Stimulated activated memory B cell treated with anti-CD40 and anti-IgM and Interleukin-4, amounts not matched to agents 10 μg/mL and 1 μg/mL and 100 μg/mL, for 72 hours (primary cell): Measurements from ENCODE around the gene SAG.
"Not testable (repeated sequence)": the region's sequence is repeated elsewhere in the genome, so short reads cannot be mapped to it uniquely, and the experiment has no call there.

ENCODE experiments used
- ATAC-seq: fragments of 150-1000 bp; cut with Tn5 transposase; 2 replicates; pipeline ENCODE4 v1.10.0; 2021
- H3K27ac Mint-ChIP-seq: one replicate; pipeline ENCODE4 v1.8.0; 2022; ENCODE audit warnings: mild to moderate bottlenecking, mixed read lengths
- H3K27me3 Mint-ChIP-seq: one replicate; pipeline ENCODE4 v1.8.0; 2022; ENCODE audit warnings: mixed read lengths
- H3K36me3 Mint-ChIP-seq: one replicate; pipeline ENCODE4 v1.8.0; 2022; ENCODE audit warnings: mixed read lengths
- H3K4me1 Mint-ChIP-seq: one replicate; pipeline ENCODE4 v1.8.0; 2022; ENCODE audit warnings: mixed read lengths
- H3K4me3 Mint-ChIP-seq: one replicate; pipeline ENCODE4 v1.8.0; 2022; ENCODE audit warnings: mild to moderate bottlenecking, moderate library complexity, mixed read lengths
- H3K9me3 Mint-ChIP-seq: one replicate; pipeline ENCODE4 v1.8.0; 2022; ENCODE audit warnings: mixed read lengths

Gene SAG

DNA sequence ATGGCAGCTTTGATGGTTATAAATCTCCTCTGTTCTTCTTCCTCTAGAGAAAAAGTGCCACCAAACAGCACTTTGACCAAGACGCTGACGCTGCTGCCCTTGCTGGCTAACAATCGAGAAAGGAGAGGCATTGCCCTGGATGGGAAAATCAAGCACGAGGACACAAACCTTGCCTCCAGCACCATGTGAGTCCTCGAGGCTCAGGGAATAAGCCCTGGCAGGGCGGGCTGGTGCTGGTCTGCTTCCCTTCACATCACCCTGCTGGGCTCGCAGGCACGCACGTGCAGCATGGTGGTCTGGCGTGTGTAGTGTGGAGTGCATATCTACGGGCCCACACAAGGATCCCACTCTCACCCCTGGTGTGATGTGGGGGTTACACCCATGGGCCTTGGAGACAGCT lies 27.3 kb downstream of the SAG start:
- Mint-ChIP-seq H3K27me3 (no peaks in the 10 kb centered on the region), H3K36me3 (no peaks in the 10 kb centered on the region), H3K4me3 (no peak overlapping the region), H3K27ac (no peak overlapping the region), H3K9me3 (no peaks in the 10 kb centered on the region), H3K4me1 (peaks cover 79% of the 10 kb centered on the region)
- no peak for ATAC-seq

DNA sequence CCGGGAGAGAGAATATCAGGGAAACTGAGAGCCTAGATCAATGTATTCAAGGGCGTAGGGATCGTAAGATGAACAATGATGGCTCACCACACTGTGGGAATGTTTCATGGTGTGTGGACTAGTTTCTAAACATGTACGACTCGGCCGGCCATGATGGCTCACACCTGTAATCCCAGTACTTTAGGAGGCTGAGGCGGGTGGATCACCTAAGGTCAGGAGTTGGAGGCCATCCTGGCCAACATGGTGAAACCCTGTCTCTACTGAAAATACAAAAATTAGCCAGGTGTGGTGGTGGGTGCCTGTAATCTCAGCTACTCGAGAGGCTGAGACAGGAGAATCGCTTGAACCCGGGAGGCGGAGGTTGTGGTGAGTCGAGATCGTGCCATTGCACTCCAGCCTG lies 28.5 kb downstream of the SAG start:
- not testable (repeated sequence) for H3K27me3 Mint-ChIP-seq, H3K27ac Mint-ChIP-seq, H3K9me3 Mint-ChIP-seq, H3K36me3 Mint-ChIP-seq, ATAC-seq, H3K4me3 Mint-ChIP-seq
- H3K4me1 Mint-ChIP-seq = peaks cover 67% of the 10 kb centered on the region

DNA sequence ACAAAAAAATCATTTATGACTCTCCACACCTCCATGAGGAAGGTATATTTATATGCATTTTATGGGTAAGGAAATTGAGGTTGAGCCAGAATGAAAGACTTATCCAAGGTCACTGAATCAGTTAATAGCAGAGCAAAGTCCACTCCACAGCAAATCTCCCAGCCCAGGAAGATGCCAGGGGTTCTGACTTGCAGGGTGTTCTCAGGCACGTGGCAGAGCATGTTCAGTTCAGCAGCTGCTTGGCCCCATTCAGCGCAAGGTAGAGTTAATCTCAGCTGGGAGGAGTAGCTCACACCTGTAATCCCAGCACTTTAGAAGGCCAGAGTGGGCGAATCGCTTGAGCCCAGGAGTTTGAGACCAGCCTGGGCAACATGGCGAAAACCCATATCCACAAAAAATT lies 28.9 kb downstream of the SAG start:
- Mint-ChIP-seq H3K9me3 (peaks cover 2% of the 10 kb centered on the region), H3K4me3 (no peak overlapping the region), H3K4me1 (peaks cover 62% of the 10 kb centered on the region), H3K36me3 (no peaks in the 10 kb centered on the region), H3K27ac (no peak overlapping the region), H3K27me3 (no peaks in the 10 kb centered on the region)
- no peak for ATAC-seq

DNA sequence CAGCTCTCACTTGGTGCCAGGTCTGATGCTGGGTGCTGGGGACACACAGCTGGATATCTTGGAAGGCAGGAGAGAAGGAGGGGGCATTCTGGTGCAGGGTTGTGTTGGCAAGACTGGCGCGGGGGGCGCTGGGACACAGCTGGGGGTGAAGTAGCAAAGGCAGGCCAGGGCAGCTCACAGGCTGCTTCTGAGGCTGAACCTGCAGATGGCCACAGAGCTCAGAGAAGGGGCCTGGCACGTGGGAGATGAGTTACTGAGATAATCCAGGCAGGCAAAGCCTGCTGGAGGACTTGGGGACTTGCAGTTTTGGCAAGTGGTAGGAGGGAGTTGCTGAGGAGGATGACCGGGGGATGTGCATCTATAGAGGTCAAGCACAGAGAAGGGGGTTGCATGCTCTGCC lies 30.4 kb downstream of the SAG start:
- Mint-ChIP-seq H3K4me1 (peaks cover 50% of the 10 kb centered on the region), H3K9me3 (peaks cover 3% of the 10 kb centered on the region), H3K27ac (peak overlapping the region; percentile 20), H3K36me3 (no peaks in the 10 kb centered on the region), H3K4me3 (no peak overlapping the region), H3K27me3 (no peaks in the 10 kb centered on the region)
- ATAC-seq = no peak

DNA sequence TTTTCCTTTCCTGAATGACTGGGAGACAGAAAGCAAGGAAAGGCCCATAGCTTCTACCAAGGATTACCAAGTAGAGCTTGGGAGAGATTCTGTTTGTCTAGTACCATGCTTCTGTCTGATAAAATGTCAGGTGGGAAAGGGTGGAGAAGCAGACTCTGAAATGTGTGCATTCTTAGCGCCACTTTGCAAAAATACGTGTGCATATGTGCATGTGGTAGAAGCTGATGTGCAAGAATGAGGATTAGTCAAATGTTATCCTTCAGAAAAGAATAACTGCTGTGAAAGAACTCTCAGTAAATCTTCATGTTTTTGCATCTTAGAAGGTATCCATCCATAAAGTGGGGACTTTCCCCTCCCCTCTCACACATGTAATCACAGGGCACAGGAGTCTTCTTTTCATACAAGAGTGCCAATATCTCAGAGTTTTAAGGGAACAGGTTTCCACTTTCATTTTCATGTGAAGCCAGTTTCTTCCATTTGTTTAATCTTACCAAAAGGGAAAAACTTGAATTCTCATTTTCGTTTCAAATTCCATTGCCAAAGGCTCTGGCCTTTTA lies 31.3 kb downstream of the SAG start:
- Mint-ChIP-seq H3K27ac (no peak overlapping the region), H3K36me3 (no peaks in the 10 kb centered on the region), H3K9me3 (peaks cover 3% of the 10 kb centered on the region), H3K4me3 (no peak overlapping the region), H3K27me3 (no peaks in the 10 kb centered on the region), H3K4me1 (peaks cover 42% of the 10 kb centered on the region)
- ATAC-seq = peak; percentile 61

DNA sequence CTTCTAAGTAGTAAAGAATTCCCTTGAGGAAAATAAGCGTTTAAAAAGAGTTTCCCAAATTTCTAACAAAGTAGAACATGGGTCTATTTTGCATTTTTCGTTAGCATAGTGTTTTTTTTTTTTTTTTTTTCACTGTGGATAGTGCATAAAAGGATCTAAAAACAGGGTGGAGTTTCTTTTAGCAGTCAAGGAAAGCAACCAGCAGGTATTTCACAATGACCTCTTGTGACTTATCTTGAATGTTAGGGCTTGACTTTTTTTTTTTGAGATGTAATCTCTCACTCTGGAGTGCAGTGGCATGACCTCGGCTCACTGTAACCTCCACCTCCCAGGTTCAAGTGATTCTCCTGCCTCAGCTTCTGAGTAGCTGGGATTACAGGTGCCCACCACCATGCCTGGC lies 31.8 kb downstream of the SAG start:
- H3K4me3 Mint-ChIP-seq = no peak overlapping the region
- ATAC-seq = no peak
- peaks cover 36% of the 10 kb centered on the region for H3K4me1 Mint-ChIP-seq
- H3K36me3 Mint-ChIP-seq = no peaks in the 10 kb centered on the region
- no peak overlapping the region for H3K27ac Mint-ChIP-seq
- peaks cover 3% of the 10 kb centered on the region for H3K9me3 Mint-ChIP-seq
- no peaks in the 10 kb centered on the region for H3K27me3 Mint-ChIP-seq

GRCh38 chr2:233341296-233341695 lies 33.7 kb downstream of the SAG start:
- Mint-ChIP-seq H3K9me3 (peaks cover 3% of the 10 kb centered on the region), H3K27me3 (no peaks in the 10 kb centered on the region), H3K27ac (no peak overlapping the region), H3K36me3 (no peaks in the 10 kb centered on the region), H3K4me1 (peaks cover 22% of the 10 kb centered on the region), H3K4me3 (no peak overlapping the region)
- ATAC-seq = no peak

DNA sequence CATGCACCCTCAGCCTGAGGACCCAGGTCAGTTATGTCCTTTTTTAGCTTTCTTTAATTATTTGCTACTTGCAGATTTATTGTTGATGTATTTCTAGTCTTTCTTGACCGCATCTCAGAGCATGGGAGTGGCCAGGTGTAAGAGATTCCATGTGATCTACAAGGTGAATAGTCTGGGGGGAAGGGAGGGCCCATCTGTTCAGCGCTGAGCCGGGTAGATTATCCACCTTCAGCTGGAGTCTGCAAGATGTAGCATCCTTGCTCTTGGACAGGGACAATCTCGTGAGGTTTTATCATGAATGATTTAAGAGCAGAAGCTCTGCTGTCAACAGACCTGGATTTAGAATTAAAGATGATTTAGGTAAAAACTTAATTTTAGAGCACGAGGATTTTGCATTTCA lies 34.7 kb downstream of the SAG start:
- Mint-ChIP-seq H3K4me1 (peaks cover 28% of the 10 kb centered on the region), H3K27ac (no peak overlapping the region), H3K36me3 (no peaks in the 10 kb centered on the region), H3K4me3 (no peak overlapping the region), H3K9me3 (peaks cover 3% of the 10 kb centered on the region), H3K27me3 (no peaks in the 10 kb centered on the region)
- no peak for ATAC-seq

- Mint-ChIP-seq H3K27ac (no peak overlapping the region), H3K9me3 (peaks cover 3% of the 10 kb centered on the region), H3K4me1 (peaks cover 30% of the 10 kb centered on the region), H3K27me3 (no peaks in the 10 kb centered on the region), H3K4me3 (no peak overlapping the region), H3K36me3 (no peaks in the 10 kb centered on the region)
- ATAC-seq = no peak
Measured at GRCh38 chr2:233343171-233343705, 35.6 kb downstream of the SAG start.

- no peaks in the 10 kb centered on the region for H3K36me3 Mint-ChIP-seq
- H3K4me1 Mint-ChIP-seq = peaks cover 48% of the 10 kb centered on the region
- no peaks in the 10 kb centered on the region for H3K27me3 Mint-ChIP-seq
- ATAC-seq = no peak
- H3K27ac Mint-ChIP-seq = no peak overlapping the region
- peaks cover 2% of the 10 kb centered on the region for H3K9me3 Mint-ChIP-seq
- H3K4me3 Mint-ChIP-seq = no peak overlapping the region
Measured at GRCh38 chr2:233346376-233346775, 38.8 kb downstream of the SAG start.

- Mint-ChIP-seq H3K9me3 (no peaks in the 10 kb centered on the region), H3K27me3 (no peaks in the 10 kb centered on the region), H3K36me3 (no peaks in the 10 kb centered on the region), H3K4me1 (peaks cover 53% of the 10 kb centered on the region), H3K4me3 (no peak overlapping the region), H3K27ac (no peak overlapping the region)
- ATAC-seq = no peak
Measured at GRCh38 chr2:233346930-233347329, 39.3 kb downstream of the SAG start.

GRCh38 chr2:233349005-233349998 lies 41.7 kb downstream of the SAG start:
- no peaks in the 10 kb centered on the region for H3K36me3 Mint-ChIP-seq
- no peaks in the 10 kb centered on the region for H3K9me3 Mint-ChIP-seq
- peak; percentile 82 for ATAC-seq
- H3K4me1 Mint-ChIP-seq = peaks cover 76% of the 10 kb centered on the region
- peak overlapping the region; percentile 6 for H3K4me3 Mint-ChIP-seq
- H3K27me3 Mint-ChIP-seq = no peaks in the 10 kb centered on the region
- H3K27ac Mint-ChIP-seq = peak overlapping the region; percentile 73

GRCh38 chr2:233350708-233351107 lies 43.1 kb downstream of the SAG start:
- Mint-ChIP-seq H3K9me3 (no peaks in the 10 kb centered on the region), H3K36me3 (peaks cover under 1% of the 10 kb centered on the region), H3K27me3 (no peaks in the 10 kb centered on the region), H3K4me1 (peaks cover 83% of the 10 kb centered on the region), H3K27ac (no peak overlapping the region), H3K4me3 (no peak overlapping the region)
- no peak for ATAC-seq

DNA sequence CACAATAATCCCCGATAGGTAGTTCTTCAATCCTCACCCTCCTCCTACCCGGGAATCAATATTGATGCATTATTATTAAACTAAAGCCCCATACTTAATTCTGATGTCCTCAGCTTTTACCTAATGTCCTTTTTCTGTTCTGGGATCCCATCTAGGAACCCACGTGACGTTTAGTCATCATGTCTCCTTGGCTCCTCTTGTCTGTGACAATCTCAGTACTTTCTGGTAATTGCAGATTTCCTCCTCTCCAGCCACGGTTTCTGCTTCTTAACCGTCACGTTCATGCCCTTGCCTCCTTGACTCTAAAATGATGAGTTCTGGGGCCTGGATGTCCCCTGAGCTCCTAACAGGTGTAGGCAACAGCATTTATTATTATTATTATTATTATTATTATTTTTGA lies 43.8 kb downstream of the SAG start:
- Mint-ChIP-seq H3K4me3 (no peak overlapping the region), H3K4me1 (peaks cover 87% of the 10 kb centered on the region), H3K36me3 (peaks cover 8% of the 10 kb centered on the region), H3K9me3 (no peaks in the 10 kb centered on the region), H3K27ac (peak overlapping the region; percentile 99), H3K27me3 (no peaks in the 10 kb centered on the region)
- no peak for ATAC-seq

- H3K9me3 Mint-ChIP-seq = no peaks in the 10 kb centered on the region
- ATAC-seq = no peak
- H3K27ac Mint-ChIP-seq = peak overlapping the region; percentile 99
- peaks cover 91% of the 10 kb centered on the region for H3K4me1 Mint-ChIP-seq
- H3K4me3 Mint-ChIP-seq = peak overlapping the region; percentile 29
- no peaks in the 10 kb centered on the region for H3K27me3 Mint-ChIP-seq
- peaks cover 8% of the 10 kb centered on the region for H3K36me3 Mint-ChIP-seq
Measured at GRCh38 chr2:233352141-233352842, 44.7 kb downstream of the SAG start.
